Sigmoid colon (tissue), 7 donors: ENCODE results near the gene CNKSR3. TPM values are rescaled to one million over a fixed set of nuclear protein-coding genes. Genes with fewer than 3 reads are reported as not detected.

Experiments used
- DNase-seq: peaks from one replicate; pipeline ENCODE4 v3.0.0-alpha.2; 2019
- H3K27ac ChIP-seq, 4 donors: fragments of 200-600 bp; sonication (generic); one replicate each; pipeline ENCODE4 v1.5.1; 2016 to 2019; ENCODE audit warnings: mild to moderate bottlenecking in 1 of 4
- H3K27me3 ChIP-seq, 3 donors: fragments of 200-600 bp; sonication (generic); one replicate each; pipeline ENCODE4 v1.5.1; 2019; ENCODE audit warnings: mild to moderate bottlenecking in 1 of 3
- H3K36me3 ChIP-seq, 4 donors: fragments of 200-600 bp; sonication (generic); one replicate each; pipeline ENCODE4 v1.5.1; 2016 to 2019
- H3K4me1 ChIP-seq, 4 donors: fragments of 200-600 bp; sonication (generic); one replicate each; pipeline ENCODE4 v1.5.1; 2017 to 2019
- H3K4me3 ChIP-seq, 4 donors: fragments of 200-600 bp; sonication (generic); one replicate each; pipeline ENCODE4 v1.5.1; 2017 to 2019; ENCODE audit warnings: mild to moderate bottlenecking in 2 of 4, moderate library complexity in 1 of 4
- H3K9me3 ChIP-seq, 4 donors: fragments of 200-600 bp in 3 of 4; sonication (generic) in 3 of 4; one replicate each; pipeline versions ENCODE4 v1.5.1 to v1.6.1; 2013 to 2019
- EP300 ChIP-seq, 4 donors: sonication (generic); formaldehyde crosslinking; IDR thresholded peaks; one replicate each; pipeline ENCODE4 v1.6.1; 2017; ENCODE audit warnings: antibody characterized with exemption in 4 of 4
- POLR2A ChIP-seq, 2 donors: fragments of 450-650 bp; IDR thresholded peaks; one replicate each; pipeline ENCODE4 v1.6.1; 2016; ENCODE audit warnings: antibody characterized with exemption in 2 of 2, mild to moderate bottlenecking in 2 of 2, moderate library complexity in 2 of 2
- POLR2AphosphoS5 ChIP-seq, 4 donors: sonication (generic); formaldehyde crosslinking; IDR thresholded peaks; one replicate each; pipeline ENCODE4 v1.6.1; 2017; ENCODE audit warnings: antibody characterized with exemption in 4 of 4
- WGBS, 2 donors: extraction: QIAGEN DNeasy Blood & Tissue Kit; methylation state at CpG; one replicate each; pipeline ENCODE4 v1.1.7; 2013; 5-methylcytosine and 5-hydroxymethylcytosine counted together
- intact Hi-C: fragments of 100-400 bp; cut with DNase I; formaldehyde crosslinking; loops from one replicate; pipeline ENCODE4 v1.15.1; 2023
- polyA plus RNA-seq, 3 donors: library from polyadenylated mRNA; stranded (reverse); fragments of 200-250 nt; gene quantifications; one replicate each; pipeline ENCODE4 v1.2.3, GENCODE V29; 2013
- total RNA-seq, 4 donors: library from RNA; depleted of rRNA; stranded (reverse); fragments of >200 nt; gene quantifications; one replicate each; pipeline ENCODE4 v1.1.0, GENCODE V29; 2016
- TF ChIP-seq, protein P1 (sequence below), 4 experiments: fragments of 450-650 bp in 3 of 4; fragments of 200-600 bp in 1 of 4; IDR thresholded peaks; one replicate each; pipeline ENCODE4 v1.5.1; 2016 to 2019; ENCODE audit warnings: antibody characterized with exemption in 4 of 4, mild to moderate bottlenecking in 3 of 4, moderate library complexity in 2 of 4
- donor health status: healthy with polysubstance abuse.
- donor health status: Bipolar disorder and iron deficiency.
- donor health status: healthy.

Gene CNKSR3
- total and polyA plus RNA-seq, 7 donors = 6.0 to 17.4 (median 15.3) TPM

DNA sequence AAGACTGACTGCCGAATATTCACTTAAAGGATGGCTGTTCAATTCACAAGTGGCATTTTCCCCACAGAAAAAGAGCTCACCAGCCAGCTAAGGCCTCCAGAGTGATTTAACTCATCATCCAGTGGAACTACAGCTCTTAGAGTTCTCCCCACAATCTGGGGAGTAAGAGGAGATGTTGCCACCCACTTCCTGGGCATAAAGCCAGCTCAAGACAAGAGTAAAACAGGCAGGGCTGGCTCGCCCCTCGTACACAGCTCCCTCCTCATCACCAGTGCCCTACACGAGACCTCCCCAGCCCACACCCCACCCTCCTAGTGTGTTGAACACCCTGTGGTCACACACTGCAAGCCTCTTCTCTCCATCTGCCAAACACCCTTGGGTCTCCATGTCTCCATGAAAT lies 106.7 kb downstream of the CNKSR3 start:
- 14 to 26% methylated on average over 4 of the region's 4 CpGs for WGBS, 2 donors
- peak overlapping the region; percentile 61 to 90 (median 68) for H3K27ac ChIP-seq
- intact Hi-C loops = loop anchor here (10.0 kb wide), 2 partner anchors 191 to 249 kb away; no protein-coding TSS in a partner anchor

DNA sequence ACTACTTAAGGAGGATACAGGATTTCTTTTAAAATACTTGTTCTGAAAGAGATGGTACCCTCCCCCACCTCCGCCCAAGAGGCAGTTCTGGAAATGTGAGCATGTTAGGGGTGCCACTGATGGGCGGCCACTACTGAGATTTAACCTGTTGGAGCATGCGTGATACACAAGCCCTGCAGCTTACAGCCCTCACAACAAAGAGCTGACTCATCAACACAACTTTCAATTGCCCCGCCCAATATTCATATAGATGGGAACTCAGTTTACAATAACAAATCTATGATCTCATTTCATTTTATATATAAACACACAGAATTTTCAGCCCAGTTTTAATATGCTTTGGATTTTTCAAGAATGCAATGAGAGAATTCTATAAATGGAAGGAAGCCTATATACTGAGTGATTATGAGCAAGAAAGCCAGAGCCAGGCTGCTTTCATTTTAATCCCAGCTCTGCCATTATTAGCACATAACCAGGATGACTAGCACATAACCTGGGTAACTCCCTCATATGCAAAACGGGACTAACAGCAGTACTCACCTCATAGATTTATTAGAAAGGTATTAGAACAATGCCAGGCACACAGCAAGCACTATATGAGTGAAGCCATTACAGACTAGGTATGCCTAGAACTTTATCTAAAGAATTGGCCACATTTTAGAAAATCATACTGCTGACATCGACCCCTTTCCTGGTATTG lies 108.3 kb downstream of the CNKSR3 start:
- H3K4me1 ChIP-seq = peaks cover 0 to 25% (median 20%) of the 10 kb centered on the region in 4 donors
- H3K9me3 ChIP-seq = no peaks in the 10 kb centered on the region
- H3K36me3 ChIP-seq = peaks cover 0 to 20% (median 6%) of the 10 kb centered on the region in 4 donors
- TF ChIP-seq POLR2A (IDR thresholded peaks at IDR 0.05) = no peak
- no peak for TF ChIP-seq POLR2AphosphoS5 (IDR thresholded peaks at IDR 0.05)
- TF ChIP-seq, protein P1, sequence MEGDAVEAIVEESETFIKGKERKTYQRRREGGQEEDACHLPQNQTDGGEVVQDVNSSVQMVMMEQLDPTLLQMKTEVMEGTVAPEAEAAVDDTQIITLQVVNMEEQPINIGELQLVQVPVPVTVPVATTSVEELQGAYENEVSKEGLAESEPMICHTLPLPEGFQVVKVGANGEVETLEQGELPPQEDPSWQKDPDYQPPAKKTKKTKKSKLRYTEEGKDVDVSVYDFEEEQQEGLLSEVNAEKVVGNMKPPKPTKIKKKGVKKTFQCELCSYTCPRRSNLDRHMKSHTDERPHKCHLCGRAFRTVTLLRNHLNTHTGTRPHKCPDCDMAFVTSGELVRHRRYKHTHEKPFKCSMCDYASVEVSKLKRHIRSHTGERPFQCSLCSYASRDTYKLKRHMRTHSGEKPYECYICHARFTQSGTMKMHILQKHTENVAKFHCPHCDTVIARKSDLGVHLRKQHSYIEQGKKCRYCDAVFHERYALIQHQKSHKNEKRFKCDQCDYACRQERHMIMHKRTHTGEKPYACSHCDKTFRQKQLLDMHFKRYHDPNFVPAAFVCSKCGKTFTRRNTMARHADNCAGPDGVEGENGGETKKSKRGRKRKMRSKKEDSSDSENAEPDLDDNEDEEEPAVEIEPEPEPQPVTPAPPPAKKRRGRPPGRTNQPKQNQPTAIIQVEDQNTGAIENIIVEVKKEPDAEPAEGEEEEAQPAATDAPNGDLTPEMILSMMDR (IDR thresholded peaks at IDR 0.05) = no peak
- TF ChIP-seq EP300 (IDR thresholded peaks at IDR 0.05) = no peak
- intact Hi-C loops = loop anchor here (10.0 kb wide), 2 partner anchors 193 to 247 kb away; no protein-coding TSS in a partner anchor
- no peak for DNase-seq
- no peak overlapping the region for H3K4me3 ChIP-seq
- WGBS, 2 donors = 92 to 94% methylated on average over 6 of the region's 6 CpGs
- H3K27ac ChIP-seq = peak overlapping the region in 1 of 4 donors; percentile 90
- no peaks in the 10 kb centered on the region for H3K27me3 ChIP-seq

More for the DNA sequence above, 106.7 kb downstream of the CNKSR3 start:
- Histone ChIP-seq H3K4me3 (no peak overlapping the region), H3K27me3 (no peaks in the 10 kb centered on the region), H3K4me1 (peaks cover 0 to 34% (median 27%) of the 10 kb centered on the region in 4 donors), H3K9me3 (no peaks in the 10 kb centered on the region), H3K36me3 (peaks cover 0 to 20% (median 6%) of the 10 kb centered on the region in 4 donors)
- TF ChIP-seq EP300 (IDR thresholded peaks at IDR 0.05) = no peak
- TF ChIP-seq POLR2A (IDR thresholded peaks at IDR 0.05) = no peak
- TF ChIP-seq POLR2AphosphoS5 (IDR thresholded peaks at IDR 0.05) = no peak
- TF ChIP-seq, protein P1 (IDR thresholded peaks at IDR 0.05) = no peak
- DNase-seq = peak; percentile 70

DNA sequence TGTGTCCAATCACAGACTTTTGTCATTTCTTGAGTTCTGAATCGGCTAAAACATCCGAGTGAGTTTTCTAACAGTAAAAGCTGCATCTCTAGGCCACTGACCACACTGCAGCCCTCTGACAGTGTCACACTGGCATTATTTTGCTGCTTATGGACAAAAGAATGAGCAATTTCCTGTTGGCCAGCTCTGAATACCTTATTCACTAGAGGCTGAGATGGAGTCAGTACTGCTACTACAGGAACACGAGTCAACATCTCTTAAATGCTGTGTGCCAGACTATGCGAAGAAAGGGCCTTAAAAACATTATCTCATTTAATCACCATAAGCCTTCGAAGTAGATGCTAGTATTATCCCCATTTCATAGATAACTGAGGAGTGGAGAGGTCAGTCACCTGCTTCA lies 111.4 kb downstream of the CNKSR3 start:
- intact Hi-C loops = no loop called here
- H3K36me3 ChIP-seq = peaks cover 0 to 11% (median 3%) of the 10 kb centered on the region in 4 donors
- peak overlapping the region in 1 of 4 donors; percentile 6 for H3K27ac ChIP-seq
- WGBS, 2 donors = 89 to 95% methylated on average over 5 of the region's 5 CpGs
- TF ChIP-seq POLR2AphosphoS5 (IDR thresholded peaks at IDR 0.05) (peak in 1 of 4 donors; percentile 7), POLR2A (IDR thresholded peaks at IDR 0.05) (no peak)
- H3K4me1 ChIP-seq = peaks cover 0 to 14% (median 9%) of the 10 kb centered on the region in 4 donors
- DNase-seq = no peak
- no peaks in the 10 kb centered on the region for H3K9me3 ChIP-seq
- H3K27me3 ChIP-seq = no peaks in the 10 kb centered on the region
- no peak overlapping the region for H3K4me3 ChIP-seq

DNA sequence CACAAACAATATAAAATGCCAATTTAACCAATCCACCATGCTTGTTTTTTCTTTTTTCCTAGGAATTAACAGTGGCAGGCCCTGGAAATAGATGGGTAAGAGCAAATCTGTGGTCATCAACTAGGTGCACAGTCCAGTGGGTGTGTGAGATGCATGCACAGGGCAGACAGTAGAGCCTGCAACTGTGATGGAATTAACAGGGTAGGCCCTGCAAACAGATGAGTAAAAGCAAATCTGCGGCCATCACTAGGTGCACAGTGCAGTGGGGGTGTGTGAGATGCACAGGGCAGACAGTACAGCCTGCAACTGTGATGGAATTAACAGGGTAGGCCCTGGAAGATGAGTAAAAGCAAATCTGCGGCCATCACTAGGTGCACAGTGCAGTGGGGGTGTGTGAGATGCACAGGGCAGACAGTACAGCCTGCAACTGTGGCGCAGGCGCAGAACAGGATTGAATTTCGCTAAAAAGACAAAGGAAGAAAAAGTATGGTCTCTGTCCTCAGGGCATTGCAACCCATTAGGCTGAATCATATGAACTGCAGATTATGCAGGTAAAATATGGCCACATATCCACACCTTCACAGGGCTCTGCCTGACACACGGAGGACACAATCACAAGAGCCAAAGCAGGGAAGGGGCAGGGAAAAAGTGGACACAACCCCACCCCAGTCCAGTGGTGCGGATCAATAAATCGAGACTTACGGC lies 112.8 kb downstream of the CNKSR3 start:
- no peaks in the 10 kb centered on the region for H3K9me3 ChIP-seq
- no peaks in the 10 kb centered on the region for H3K27me3 ChIP-seq
- peaks cover 0 to 11% (median 3%) of the 10 kb centered on the region in 4 donors for H3K36me3 ChIP-seq
- no peak overlapping the region for H3K27ac ChIP-seq
- no peak for DNase-seq
- peaks cover 0 to 4% (median 0%) of the 10 kb centered on the region in 4 donors for H3K4me1 ChIP-seq
- TF ChIP-seq POLR2A (IDR thresholded peaks at IDR 0.05) = no peak
- TF ChIP-seq, protein P1 (IDR thresholded peaks at IDR 0.05) = no peak
- no peak for TF ChIP-seq POLR2AphosphoS5 (IDR thresholded peaks at IDR 0.05)
- intact Hi-C loops = no loop called here
- H3K4me3 ChIP-seq = no peak overlapping the region
- 95 to 96% methylated on average over 9 of the region's 9 CpGs for WGBS, 2 donors

DNA sequence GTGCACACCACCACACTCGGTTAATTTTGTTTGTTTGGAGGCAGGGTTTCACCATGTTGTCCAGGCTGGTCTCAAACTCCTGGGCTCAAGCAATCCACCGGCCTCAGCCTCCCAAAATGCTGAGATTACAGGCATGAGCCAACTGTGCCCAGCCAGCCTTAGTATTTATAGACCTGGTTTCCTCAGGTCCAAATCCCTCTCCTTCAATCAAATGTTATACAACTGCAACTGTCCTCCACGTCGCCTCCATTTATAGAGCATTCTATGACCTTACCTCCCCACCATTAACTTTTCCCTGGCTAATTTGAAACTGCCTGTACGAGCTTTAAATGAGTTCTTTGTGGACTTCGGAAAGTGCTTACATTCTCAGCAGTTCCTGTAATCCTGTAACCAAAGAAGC lies 114.6 kb downstream of the CNKSR3 start:
- intact Hi-C loops = no loop called here
- TF ChIP-seq, protein P1 (IDR thresholded peaks at IDR 0.05) = no peak
- TF ChIP-seq POLR2A (IDR thresholded peaks at IDR 0.05) (no peak), POLR2AphosphoS5 (IDR thresholded peaks at IDR 0.05) (no peak), EP300 (IDR thresholded peaks at IDR 0.05) (no peak)
- WGBS, 2 donors = 92 to 94% methylated on average over 6 of the region's 6 CpGs

More for the DNA sequence above, 114.6 kb downstream of the CNKSR3 start:
- no peak overlapping the region for H3K27ac ChIP-seq
- peaks cover 0 to 5% (median 1%) of the 10 kb centered on the region in 4 donors for H3K36me3 ChIP-seq
- no peaks in the 10 kb centered on the region for H3K27me3 ChIP-seq
- no peaks in the 10 kb centered on the region for H3K9me3 ChIP-seq
- no peak overlapping the region for H3K4me3 ChIP-seq
- DNase-seq = no peak
- no peaks in the 10 kb centered on the region for H3K4me1 ChIP-seq
